Cardiac fibroblast (primary cell): ENCODE data around the gene TMEM115.

ENCODE experiments used
- DNase-seq, 2 donors: peaks; one replicate each; pipeline versions ENCODE4 v3.0.0 to v3.0.0-alpha.2; 2010; ENCODE audit warnings: low read depth in 2 of 2
- H3K4me3 ChIP-seq, 2 donors: replicated peaks in 1 of 2; 1 replicate in 1 of 2; 2 replicates in 1 of 2; pipeline ENCODE4 v1.5.1; 2011; ENCODE audit warnings: low read depth in 2 of 2, low read length in 2 of 2, mild to moderate bottlenecking in 2 of 2, moderate library complexity in 1 of 2
- CTCF ChIP-seq: IDR thresholded peaks from one replicate; pipeline ENCODE4 v1.5.1; 2011; ENCODE audit warnings: low read depth, mild to moderate bottlenecking, low read length, inconsistent platforms

The TMEM115 gene

GRCh38 chr3:50358355-50358910 lies 888 bp downstream of the TMEM115 start:
- TF ChIP-seq CTCF: no peak
- peak overlapping the region; percentile 88 to 94 for H3K4me3 ChIP-seq
- no peak for DNase-seq

GRCh38 chr3:50357481-50357880 lies 1.8 kb downstream of the TMEM115 start:
- DNase-seq: no peak
- peak overlapping the region; percentile 88 to 94 for H3K4me3 ChIP-seq
- TF ChIP-seq CTCF: no peak

GRCh38 chr3:50356553-50356952 lies 2.8 kb downstream of the TMEM115 start:
- peak; percentile 44 to 49 for DNase-seq
- TF ChIP-seq CTCF: no peak
- peak overlapping the region; percentile 88 to 94 for H3K4me3 ChIP-seq

- DNase-seq: no peak
- peak overlapping the region; percentile 88 to 94 for H3K4me3 ChIP-seq
- TF ChIP-seq CTCF: no peak
Observed at GRCh38 chr3:50355829-50356552, 3.3 kb downstream of the TMEM115 start.

- no peak for TF ChIP-seq CTCF
- DNase-seq: no peak
- no peak overlapping the region for H3K4me3 ChIP-seq
Observed at GRCh38 chr3:50354850-50355249, 4.5 kb downstream of the TMEM115 start.

GRCh38 chr3:50354186-50354764 lies 5.0 kb downstream of the TMEM115 start:
- TF ChIP-seq CTCF: no peak

More at GRCh38 chr3:50354186-50354764, 5.0 kb downstream of the TMEM115 start:
- no peak overlapping the region for H3K4me3 ChIP-seq
- DNase-seq: no peak
